NCI-H510A treated with DMSO at 0.1 percent for 48 hours (cell line): ENCODE results near the gene INPP5D.
"Not testable (repeated sequence)": the region's sequence is repeated elsewhere in the genome, so short reads cannot be mapped to it uniquely, and the experiment has no call there.

Experiments
- DNase-seq: peaks from one replicate; lab custom pipeline; 2025; lab: John Stamatoyannopoulos, UW

Gene INPP5D

DNA sequence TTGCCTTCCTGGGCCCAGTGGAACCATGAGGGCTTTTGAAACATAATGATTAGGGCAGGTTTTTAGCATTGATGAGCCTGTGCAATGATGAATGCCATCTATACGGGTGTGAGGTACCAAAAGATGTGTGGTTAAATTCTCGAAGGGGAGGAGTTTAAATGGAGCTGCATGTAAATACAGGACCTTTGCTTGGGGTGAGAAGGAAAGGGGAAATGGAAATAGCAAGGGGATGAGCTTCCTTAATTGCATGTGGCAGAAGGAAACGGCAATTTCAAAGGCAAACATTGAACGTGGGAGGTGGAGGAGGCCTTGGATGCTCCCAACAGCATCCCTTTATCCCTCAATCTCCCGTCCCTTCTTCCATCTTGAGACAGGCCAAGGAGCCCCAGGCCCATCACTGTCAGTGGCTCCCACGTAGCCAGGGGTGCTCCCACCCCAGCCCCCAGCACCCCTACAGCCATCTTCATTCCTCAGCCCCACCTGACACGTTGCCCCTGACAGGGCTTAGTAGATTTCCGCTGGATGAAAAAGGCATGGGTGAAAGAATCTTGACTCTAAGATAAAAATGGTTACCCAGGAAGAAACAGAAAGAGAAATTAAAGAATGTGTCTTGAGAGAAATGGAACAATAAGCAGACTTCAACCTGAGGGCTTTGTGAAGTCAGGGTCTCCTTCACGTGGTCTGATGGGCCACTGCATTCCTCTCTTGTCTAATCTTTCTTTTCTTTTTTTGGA lies 32.5 kb downstream of the INPP5D start:
- DNase-seq = no peak

DNA sequence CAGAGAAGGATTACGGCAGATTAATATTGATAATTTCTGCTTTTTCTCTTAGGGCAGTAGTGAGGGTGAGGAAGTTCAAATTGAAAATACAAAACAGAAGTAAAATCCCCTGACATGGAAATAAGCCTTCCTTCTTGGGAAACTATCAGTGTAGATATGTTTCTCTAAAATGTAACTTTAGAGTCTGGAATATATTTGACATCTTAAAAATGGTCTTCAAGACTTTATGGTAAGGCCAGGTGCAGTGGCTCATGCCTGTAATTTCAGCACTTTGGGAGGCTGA lies 33.0 kb downstream of the INPP5D start:
- DNase-seq = no peak

DNA sequence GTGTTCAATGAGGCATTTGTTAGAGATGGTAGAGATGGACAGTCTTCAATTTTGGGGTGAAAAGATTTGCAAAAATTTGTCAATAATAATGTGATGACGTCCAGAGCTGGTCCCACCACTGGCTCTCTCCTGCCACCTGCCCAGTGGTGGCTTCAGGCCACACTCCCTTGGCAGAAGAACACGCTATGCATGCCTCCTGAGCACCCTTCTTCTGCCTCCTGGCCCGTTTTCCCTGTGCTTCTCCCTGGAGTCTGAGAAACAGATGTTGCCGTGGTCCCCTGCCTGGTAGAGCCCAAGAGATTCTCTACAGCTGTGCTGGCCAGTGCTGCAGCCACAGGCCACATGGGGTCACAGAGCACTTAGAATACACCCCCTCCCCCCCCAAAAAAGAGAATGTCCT lies 33.6 kb downstream of the INPP5D start:
- DNase-seq = no peak

DNA sequence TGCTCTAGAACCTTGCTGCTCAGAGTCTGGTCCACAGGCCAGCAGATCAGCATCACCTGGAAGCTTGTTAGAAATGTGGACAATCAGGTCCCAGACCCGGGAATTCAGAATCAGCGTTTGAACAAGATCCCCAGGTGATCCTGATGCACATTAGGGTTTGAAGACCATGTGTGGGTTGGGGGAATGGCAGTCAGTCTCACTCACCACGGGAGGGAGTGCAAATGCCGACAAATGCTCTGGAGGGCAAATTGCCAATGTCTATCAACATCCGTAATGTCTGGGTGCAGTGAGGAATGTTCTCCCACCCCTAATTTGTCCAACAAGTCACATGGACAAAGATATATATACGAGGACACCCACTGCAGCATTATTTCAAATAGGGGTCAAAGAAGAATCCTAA lies 34.5 kb downstream of the INPP5D start:
- DNase-seq = no peak

DNA sequence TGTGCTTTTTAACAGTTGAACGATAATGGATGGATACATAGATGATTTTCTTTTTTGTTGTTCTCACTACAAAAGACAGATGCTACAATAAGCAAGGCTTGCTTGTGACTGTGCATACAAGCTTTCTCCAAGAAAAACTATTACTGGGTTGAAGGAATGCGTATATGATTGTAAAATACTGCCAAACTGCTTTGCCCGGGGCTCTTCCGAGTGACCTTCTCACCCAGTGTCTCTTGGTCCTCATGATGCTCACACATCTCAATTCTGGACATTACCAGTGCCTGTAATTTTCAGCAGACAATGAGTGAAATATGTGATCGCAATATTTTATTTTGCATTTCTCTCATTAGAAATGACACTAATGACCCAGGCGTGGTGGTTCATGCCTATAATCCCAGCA lies 35.9 kb downstream of the INPP5D start:
- no peak for DNase-seq

DNA sequence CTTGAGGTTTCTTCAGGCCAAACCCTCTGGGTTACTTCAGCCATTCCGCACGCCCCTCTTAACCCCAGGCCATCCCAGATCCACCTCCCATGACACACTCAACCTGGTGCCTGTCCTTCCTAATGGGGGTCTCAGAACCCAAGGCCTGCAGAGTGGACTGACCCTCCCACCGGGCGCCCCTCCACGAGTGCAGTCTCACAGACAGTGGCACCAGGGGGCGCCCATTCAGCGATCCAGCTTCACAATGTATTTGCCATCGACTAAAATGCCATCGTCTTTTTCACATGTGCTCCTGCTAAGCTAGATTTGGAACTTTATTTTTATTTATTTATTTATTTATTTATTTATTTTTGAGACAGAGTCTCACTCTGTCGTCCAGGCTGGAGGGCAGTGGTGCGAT lies 38.5 kb downstream of the INPP5D start:
- DNase-seq = no peak

DNA sequence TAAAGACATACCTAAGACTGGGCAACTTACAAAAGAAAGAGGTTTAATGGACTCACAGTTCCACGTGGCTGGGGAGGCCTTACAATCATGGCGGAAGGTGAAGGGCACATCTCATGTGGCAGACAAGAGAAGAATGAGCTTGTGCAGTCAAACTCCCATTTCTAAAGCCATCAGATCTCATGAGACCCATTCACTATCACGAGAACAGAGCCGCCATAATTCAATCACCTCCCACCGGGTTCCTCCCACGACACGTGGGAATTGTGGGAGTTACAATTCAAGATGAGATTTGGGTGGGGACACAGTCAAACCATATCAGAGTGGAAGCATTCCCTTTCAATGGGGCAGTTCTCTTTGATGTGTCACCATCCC lies 39.7 kb downstream of the INPP5D start:
- not testable (repeated sequence) for DNase-seq

DNA sequence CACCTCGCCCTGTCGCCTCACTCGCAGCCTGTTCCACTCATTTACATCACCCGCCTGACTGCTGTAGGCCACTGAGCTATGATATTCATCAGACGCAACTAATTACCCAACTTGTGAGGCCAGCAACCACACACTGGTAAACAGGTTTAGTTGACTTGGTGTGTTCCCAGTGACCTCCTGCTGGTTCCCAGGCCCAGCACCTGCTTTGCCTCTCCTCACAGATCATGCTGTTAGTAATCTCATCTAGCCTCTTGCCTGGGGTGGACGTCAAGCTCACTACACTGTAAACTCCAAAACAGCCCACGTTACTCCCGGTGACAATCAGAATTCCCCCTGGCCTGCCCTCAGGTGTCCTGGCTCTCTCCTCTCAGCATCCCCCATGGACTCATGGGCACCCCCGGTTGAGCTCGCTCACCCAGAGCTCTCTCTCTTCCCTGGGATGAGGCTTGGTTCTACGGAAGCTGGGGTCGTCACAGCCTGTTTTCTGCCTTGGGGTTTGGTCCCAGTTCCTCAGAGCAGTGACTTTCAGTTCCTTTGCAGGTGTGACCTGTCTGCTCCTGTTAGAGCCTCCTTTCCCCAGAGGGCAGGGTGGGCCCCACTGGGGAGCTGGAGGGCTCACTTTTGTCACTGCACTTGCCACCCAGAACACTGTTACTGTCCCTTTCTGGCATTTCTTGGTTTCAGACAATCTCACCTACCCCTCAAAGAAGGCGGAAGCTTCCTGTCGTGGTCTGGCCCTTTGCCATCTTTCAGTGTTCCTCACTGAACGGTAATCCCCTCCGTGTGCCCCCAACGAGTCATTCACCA lies 40.3 kb downstream of the INPP5D start:
- no peak for DNase-seq

DNA sequence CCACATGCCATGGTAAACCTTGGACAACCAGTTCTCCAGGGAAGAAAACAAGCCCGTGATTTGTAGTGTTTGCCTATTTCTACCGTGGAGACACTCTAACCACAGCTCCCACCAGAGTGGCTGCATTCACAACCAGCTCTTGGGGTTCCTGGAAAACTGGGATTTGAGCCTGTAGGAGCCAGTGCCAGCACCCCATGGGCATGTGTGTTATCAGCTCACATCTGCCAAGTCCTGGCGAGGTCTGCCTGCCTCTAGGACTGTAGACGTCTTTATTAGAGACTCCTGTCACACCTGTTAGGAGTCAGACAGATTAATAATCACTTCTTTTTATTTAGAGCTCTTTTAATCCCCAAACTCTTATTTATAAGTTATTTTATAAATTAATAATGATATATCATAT lies 41.0 kb downstream of the INPP5D start:
- no peak for DNase-seq

DNA sequence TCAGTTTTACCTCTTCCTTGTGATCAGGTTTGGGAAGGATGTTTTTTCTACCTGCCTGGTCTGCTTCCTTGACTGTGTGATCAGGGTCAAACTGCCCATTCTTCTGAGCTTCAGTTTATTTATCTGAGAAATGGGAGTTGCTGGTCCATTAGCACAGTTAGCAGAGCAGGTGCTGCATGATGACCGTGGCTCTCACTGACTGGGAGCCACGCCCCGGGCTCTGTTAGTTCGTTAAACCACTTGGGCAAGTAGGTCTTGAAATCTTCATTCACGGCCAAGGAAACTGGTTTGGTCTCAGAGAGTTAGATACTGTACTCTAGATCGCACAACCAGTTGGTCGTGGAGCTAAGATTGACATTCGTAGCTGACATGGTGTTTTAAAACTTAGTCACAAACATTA lies 41.7 kb downstream of the INPP5D start:
- DNase-seq = no peak

DNA sequence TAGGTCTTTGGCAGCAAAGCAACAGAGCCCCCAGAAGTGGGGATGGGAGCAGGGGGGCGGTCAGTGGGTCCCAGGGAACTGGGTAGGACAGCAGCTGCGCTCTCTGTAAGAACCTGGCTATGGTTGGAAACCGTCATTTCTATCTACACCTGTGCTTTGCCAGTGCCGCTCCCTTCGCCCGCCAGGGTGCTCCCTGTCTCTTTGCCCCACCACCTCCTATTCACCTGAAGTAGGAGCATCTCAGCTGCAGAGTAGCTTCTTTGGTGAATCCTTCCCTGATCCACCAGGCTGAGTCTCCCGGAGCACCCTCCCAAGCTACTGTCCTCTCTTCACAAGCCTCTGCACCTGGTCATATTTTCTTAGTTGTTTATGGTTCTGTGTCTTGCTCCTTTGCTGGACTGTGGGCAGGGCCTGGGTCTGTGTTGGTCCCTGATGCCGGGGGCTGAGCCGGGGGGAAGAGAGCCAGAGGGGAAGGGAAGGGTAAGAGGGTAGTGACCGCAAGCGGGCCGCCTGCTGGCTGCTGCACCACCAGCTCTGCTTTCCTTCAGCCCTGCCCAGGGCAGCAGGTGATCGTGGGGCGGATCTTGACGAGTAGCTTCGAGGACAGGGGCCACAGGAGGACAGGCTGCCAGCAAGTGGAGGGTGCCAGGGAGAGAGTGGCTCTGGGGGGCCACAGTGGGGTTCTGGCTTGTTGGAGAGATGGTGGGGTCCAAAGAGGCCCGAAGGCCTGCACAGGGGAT lies 45.2 kb downstream of the INPP5D start:
- no peak for DNase-seq

DNA sequence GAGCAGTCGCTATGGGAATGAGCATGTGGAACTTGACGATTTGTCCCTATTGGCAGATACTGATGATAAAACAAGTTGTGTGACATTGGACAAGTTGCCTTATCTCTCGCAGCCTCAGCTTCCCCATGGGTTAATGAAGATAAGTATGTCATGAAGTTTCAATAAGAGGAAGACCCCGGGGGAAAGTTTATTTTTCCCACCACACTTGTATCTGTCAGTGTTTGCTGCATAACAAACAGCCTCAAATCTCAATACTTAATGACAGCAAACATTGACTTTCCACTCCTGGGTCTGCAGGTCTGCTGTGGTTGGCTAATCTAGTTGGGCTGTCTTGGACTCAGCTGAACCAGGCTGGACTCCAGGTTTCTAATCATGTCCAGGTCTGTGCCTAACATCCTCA lies 45.8 kb downstream of the INPP5D start:
- DNase-seq = no peak

DNA sequence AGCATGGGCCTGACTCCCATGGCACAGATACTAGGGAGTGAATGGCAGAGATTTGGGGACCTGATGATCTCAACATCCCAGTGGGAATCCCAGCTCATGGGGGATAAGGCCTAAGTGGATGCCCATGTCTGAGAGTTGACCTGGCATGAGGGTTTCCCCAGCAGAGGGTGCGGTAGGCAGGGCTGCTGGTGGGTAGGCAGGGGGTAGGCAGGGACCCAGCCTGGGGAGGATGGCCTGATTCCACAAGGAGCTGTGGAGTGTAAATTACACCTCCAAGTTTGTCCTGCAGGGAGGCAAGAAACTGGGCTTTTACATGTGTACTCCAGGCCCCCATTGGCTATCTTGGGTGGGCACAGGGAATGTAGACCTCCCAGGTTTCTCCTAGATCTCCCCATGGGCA lies 46.9 kb downstream of the INPP5D start:
- DNase-seq = no peak

DNA sequence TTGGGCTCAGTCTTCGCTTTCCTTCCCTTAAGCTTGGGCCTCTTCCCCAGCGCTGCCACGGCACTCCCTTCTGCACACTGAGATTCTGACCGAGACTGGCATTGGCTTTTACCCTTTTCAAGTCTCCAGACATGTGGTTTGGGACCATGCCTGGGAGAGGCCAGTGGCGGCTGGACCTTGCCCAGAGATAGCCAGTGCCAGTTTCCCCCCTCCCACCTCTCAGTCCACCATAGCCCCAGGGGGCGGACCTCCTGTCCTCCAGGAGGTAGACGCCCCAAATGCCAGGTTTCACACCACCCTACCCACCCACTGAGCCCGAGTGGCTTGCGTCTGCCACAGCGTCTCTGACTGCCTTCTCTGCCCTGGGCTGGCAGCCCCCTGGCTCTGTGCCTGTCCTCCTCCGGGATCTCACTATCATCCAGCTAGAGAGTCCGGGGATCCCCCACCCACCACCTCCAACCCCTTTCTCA lies 47.7 kb downstream of the INPP5D start:
- no peak for DNase-seq

DNA sequence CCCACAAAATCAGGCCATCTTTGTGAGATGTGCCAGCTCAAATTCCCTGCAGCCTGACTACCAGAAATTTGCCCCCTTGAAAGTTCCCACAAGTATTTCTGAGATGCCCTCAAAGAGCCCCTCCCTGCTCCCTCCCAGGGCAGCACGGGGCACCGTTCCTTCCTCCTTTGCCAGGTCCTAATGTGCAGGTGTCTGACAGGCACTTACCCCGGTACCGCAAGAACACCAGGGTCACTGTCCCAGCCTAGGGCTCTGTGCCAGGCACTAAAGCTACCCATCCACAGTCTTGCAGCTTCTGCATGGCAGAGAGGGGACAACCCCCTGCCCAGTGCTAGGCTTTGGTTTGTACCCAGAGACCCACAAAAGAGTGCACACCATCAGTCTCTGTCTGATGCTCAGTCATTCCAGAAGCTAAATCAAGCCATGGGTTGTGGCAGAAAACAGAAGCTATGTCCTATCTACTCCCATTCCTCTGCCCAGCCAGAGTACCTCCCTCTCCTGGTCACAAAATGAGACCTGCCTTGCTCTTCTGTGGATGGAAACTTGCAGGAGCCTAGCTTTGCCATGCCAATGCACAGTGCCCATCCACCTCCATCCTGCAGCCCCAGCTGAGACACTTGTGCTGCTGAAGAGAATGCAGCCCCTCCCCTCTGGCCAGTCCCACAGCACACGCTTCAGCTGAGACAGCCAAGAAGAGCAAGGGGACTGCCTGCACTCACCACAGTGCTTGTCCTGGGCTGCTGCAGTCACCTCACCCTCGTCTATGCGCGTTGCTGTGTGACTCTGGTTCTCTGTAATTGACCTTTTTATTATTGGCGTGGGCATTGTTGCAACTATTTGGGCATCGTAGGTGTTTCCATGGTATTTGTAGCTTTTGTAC lies 48.7 kb downstream of the INPP5D start:
- no peak for DNase-seq

DNA sequence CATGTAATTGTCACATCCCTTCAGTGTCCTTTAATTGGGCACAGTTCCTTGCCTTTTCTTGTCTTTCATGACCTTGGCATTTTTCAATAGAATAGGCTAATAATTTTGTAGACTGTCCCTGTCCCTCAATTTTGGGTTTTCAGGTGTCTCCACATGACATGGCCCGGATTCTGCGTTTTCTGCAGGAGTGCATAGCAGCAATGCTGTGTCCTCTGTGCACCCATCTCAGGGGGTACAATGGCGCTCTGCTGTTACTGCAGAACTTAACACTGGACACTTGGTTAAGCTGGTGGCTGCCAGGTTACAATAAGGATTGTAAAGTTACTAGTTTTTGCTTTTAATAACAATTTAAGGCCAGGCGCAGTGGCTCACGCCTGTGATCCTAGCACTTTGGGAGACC lies 51.3 kb downstream of the INPP5D start:
- DNase-seq = no peak

DNA sequence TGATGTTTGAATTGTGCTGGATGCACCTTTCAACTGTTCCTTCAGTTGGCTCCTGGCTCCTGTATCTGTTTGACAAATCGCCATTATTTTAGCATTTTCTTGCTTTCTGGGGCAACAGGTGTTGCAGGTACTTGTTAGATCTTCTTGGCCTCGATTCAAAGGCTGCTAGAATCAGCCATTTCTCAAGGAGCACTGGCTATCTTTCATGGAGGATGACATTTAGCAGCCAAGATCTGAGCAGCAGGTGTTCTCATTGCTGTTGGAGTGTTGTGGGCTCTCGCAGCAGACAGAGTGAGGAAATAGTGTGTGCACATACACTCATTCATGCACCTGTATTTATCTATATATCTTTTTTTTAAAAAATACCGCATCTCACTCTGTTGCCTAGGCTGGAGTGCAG lies 52.2 kb downstream of the INPP5D start:
- DNase-seq = no peak

DNA sequence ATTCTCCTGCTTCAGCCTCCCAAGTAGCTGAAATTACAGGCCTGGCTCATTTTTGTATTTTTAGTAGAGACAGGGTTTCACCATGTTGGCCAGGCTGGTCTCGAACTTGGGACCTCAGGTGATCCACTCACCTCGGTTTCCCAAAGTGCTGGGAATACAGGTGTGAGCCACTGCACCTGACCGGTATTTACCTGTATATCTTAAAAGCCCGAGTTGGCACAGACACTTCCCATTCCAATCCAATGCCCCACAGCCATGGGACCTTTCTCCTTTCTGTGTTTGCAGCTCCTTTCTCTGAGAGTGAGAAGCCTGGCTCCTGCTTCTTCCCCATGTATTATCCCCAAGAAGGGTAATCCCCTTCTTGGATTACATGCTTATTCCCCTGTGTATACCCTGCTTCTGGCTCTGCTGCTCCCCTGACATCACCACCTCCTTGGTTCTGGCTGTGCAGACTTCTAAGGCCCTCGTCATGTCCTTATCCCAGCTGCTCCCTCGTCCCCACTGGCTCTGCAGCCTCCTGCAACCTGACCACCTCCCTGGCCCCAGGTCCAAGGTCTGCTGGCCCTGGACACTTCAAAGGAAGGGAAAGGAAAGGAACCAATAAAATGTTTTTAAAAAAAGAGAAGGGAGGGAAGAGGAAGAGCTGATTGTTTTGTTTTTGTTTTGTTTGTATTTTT lies 52.8 kb downstream of the INPP5D start:
- DNase-seq = no peak

DNA sequence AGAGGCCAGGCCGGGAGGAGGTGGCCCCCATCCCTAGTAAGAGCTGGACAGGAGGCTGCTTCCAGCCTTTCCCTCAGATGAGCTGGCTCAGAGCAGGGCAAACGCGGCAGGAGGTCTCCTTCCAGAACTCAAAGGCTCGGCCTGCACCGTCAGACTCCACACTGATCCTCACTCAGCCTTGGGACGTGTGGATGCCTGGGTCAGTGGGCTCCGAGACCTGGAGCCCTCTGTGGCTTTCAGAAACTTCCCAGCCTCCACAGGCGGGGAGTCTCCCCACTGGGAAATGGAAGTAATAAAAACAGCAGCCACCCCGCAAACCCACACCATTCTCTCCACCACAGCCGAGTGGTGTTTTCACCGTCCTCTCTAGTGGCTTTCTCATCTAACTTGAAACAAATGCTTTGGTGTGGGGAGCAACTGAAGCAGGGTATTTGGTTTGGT lies 54.3 kb downstream of the INPP5D start:
- no peak for DNase-seq

DNA sequence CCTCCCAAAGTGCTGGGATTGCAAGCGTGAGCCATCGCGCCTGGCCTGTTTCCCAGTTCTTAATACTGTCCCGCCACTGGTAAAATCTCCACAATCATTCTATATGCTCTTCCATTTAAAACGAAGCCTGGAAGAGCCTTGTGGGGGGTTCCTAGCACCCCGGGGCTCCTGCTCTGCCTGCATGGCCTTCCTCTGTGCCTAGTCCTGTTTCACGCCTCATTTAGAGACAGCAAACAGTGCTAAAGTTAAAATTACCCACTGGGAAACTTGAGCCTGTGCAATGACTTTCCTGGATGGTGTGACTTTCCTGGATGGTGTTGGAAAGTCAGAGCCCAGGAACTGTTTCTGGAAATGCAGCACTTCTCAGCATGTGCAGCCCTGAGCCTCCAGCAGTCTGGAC lies 55.0 kb downstream of the INPP5D start:
- DNase-seq = no peak

DNA sequence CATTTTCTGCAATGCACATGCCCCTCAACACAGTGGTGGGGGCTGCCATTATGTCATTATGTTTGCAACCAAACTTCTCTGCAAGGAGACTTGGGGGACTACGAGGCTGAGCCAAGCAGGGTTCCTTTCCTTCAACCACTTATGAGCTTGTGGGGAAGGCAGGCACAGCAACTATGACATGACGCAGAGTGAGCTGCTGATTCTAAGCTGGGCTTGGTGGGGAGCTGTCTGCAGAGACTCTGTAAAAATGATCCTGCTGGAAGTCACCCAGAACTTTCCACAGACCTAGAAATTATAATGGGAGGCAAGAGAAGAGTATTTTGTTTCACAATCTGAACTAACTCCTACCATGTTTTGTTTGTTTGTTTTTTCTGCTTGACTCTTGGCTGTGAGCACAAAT lies 55.6 kb downstream of the INPP5D start:
- DNase-seq = no peak

DNA sequence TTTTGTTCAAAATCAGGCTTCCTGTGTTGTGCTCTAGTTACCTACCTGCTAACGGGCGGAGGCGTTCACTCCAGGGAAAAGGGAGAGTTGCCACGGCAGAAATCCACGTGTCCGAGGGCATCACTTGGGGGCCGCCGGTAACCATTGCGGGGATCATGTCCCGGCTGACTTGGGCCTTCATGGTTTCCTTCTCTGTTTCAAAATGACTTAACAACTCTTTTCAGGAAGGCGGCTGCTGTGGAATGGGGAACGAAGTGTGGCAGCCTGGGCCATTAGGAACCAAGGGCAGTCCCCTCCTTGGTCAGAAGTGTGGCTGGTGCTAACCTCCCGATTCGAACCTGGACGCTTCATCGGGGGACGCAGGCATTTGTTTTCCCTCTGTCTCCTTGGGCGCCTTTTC lies 56.8 kb downstream of the INPP5D start:
- DNase-seq = no peak
